CD4-positive, alpha-beta memory T cell (primary cell): ENCODE results near the gene IGSF3. TPM values are rescaled to one million over a fixed set of nuclear protein-coding genes. Genes with fewer than 3 reads are reported as not detected.
A peak's percentile ranks its signal among the peaks of the same experiment; 100 is the strongest.

Experiments used
- CTCF ChIA-PET: fragments of 350-600 bp; sonication (Branson Sonifier 250); formaldehyde crosslinking; loops from one replicate; lab custom pipeline; 2021; ENCODE audit warnings: inconsistent platforms; ENCODE audit not compliant: partially characterized antibody; lab: Charles Lee
- POLR2A ChIA-PET: fragments of 350-600 bp; sonication (Branson Sonifier 250); formaldehyde crosslinking; loops from one replicate; lab custom pipeline; 2021; ENCODE audit not compliant: partially characterized antibody; lab: Charles Lee
- DNase-seq, 5 donors: peaks; one replicate each; pipeline versions ENCODE4 v3.0.0 to v3.0.0-alpha.2; 2020 to 2022; ENCODE audit warnings: mixed read lengths in 1 of 5
- H3K27ac ChIP-seq: one replicate; pipeline ENCODE4 v1.7.0; 2013; ENCODE audit warnings: low read depth, low read length
- H3K27me3 ChIP-seq: 2 replicates; pipeline ENCODE4 v1.7.0; 2013; ENCODE audit warnings: mild to moderate bottlenecking, low read length, moderate library complexity; ENCODE audit not compliant: insufficient read depth
- H3K36me3 ChIP-seq: 2 replicates; pipeline ENCODE4 v1.7.0; 2013; ENCODE audit warnings: mild to moderate bottlenecking, low read length, moderate library complexity; ENCODE audit not compliant: insufficient read depth
- H3K4me1 ChIP-seq: 2 replicates; pipeline ENCODE4 v1.7.0; 2013; ENCODE audit warnings: mild to moderate bottlenecking, low read length, moderate library complexity; ENCODE audit not compliant: insufficient read depth
- H3K4me3 ChIP-seq, 2 donors: one replicate each; pipeline ENCODE4 v1.7.0; 2013; ENCODE audit warnings: low read length in 2 of 2, mild to moderate bottlenecking in 1 of 2
- H3K9me3 ChIP-seq, 2 donors: one replicate each; pipeline ENCODE4 v1.7.0; 2013; ENCODE audit warnings: low read length in 2 of 2, control low read depth in 1 of 2; ENCODE audit not compliant: control insufficient read depth in 1 of 2
- H3K27ac Mint-ChIP-seq, 7 donors: one replicate each; pipeline ENCODE4 v1.8.0; 2020 to 2021; ENCODE audit warnings: mixed read lengths in 7 of 7, mild to moderate bottlenecking in 6 of 7, inconsistent platforms in 3 of 7, moderate library complexity in 3 of 7
- H3K27me3 Mint-ChIP-seq, 2 donors: one replicate each; pipeline ENCODE4 v1.8.0; 2020 to 2021; ENCODE audit warnings: mixed read lengths in 2 of 2
- H3K36me3 Mint-ChIP-seq, 2 donors: one replicate each; pipeline ENCODE4 v1.8.0; 2020 to 2021; ENCODE audit warnings: mixed read lengths in 2 of 2, inconsistent platforms in 1 of 2, mild to moderate bottlenecking in 1 of 2
- H3K4me1 Mint-ChIP-seq, 4 donors: one replicate each; pipeline ENCODE4 v1.8.0; 2020 to 2021; ENCODE audit warnings: mixed read lengths in 4 of 4, mild to moderate bottlenecking in 1 of 4
- H3K4me3 Mint-ChIP-seq, 8 donors: one replicate each; pipeline ENCODE4 v1.8.0; 2020 to 2021; ENCODE audit warnings: mixed read lengths in 8 of 8, mild to moderate bottlenecking in 7 of 8, moderate library complexity in 6 of 8, inconsistent platforms in 3 of 8
- H3K9me3 Mint-ChIP-seq, 8 donors: one replicate each; pipeline ENCODE4 v1.8.0; 2020 to 2021; ENCODE audit warnings: mixed read lengths in 8 of 8, mild to moderate bottlenecking in 5 of 8, inconsistent platforms in 3 of 8, moderate library complexity in 1 of 8
- intact Hi-C: fragments of 100-400 bp; cut with micrococcal nuclease; formaldehyde crosslinking; loops from one replicate; pipeline ENCODE4 v1.15.1; 2023
- polyA plus RNA-seq, 2 donors: library from polyadenylated mRNA; unstranded; fragments of 300-500 nt; fragmentation: Illumina TruSeq; gene quantifications; one replicate each; pipeline ENCODE4 v1.2.3, GENCODE V29; 2021
- total RNA-seq, 2 experiments: library from RNA; stranded (reverse); gene quantifications; one replicate each; pipeline ENCODE4 v1.2.3, GENCODE V29; 2021

Gene IGSF3
- total and polyA plus RNA-seq, 4 experiments from 2014 or later = 0.06 TPM; not detected in 3

DNA sequence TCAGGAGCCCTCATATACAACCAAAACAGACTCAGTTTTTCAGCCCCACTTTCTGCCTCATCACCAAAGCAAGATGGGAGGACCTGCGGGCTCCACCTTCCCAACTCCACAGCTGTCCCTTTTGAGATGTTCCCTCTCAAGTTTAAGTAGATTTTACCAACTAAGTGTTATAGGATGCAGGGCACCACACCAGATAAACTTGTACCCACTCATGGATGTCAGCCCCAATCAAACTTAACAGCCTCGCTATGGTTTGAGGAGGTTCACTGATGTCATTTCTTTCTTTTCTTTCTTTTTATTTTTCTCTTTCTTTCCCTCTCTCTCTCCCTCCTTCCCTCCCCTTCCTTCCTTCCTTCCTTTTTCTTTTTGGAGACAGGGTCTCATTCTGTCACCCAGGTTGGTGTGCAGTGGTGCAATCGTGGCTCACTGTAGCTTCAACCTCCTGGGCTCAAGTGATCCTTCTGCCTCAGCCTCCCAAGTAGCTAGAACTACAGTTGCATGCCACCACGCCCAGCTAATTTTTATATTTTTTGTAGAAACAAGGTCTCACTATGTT is 110.1 kb downstream of the IGSF3 start:
- H3K4me3 Mint-ChIP-seq = peak overlapping the region in 7 of 8 donors; percentile 25 to 72 (median 46)
- Histone ChIP-seq H3K27me3 (no peaks in the 10 kb centered on the region), H3K36me3 (no peaks in the 10 kb centered on the region), H3K4me1 (peaks cover 85% of the 10 kb centered on the region), H3K27ac (peak overlapping the region; percentile 53), H3K9me3 (no peaks in the 10 kb centered on the region), H3K4me3 (no peak overlapping the region)
- peak overlapping the region; percentile 76 to 99 (median 88) for H3K27ac Mint-ChIP-seq
- peaks cover 2 to 4% of the 10 kb centered on the region in 2 donors for H3K36me3 Mint-ChIP-seq
- CTCF ChIA-PET = interaction anchor here (0.9 to 2.9 kb wide), 10 partner anchors 12 to 418 kb away, joined by 3 to 15 read pairs (median 4); no protein-coding TSS in a partner anchor
- POLR2A ChIA-PET = interaction anchor here (0.6 to 3.8 kb wide), 11 partner anchors 11 to 499 kb away, joined by 3 to 29 read pairs (median 4); partner anchors contain the start of gene CD58
- peaks cover 61 to 88% (median 75%) of the 10 kb centered on the region in 4 donors for H3K4me1 Mint-ChIP-seq
- H3K27me3 Mint-ChIP-seq = no peaks in the 10 kb centered on the region
- H3K9me3 Mint-ChIP-seq = peaks cover 0 to 2% (median 0%) of the 10 kb centered on the region in 8 donors
- intact Hi-C loops = loop anchor here (2.0 kb wide), 1 partner anchor 19 kb away; no protein-coding TSS in a partner anchor
- no peak for DNase-seq

DNA sequence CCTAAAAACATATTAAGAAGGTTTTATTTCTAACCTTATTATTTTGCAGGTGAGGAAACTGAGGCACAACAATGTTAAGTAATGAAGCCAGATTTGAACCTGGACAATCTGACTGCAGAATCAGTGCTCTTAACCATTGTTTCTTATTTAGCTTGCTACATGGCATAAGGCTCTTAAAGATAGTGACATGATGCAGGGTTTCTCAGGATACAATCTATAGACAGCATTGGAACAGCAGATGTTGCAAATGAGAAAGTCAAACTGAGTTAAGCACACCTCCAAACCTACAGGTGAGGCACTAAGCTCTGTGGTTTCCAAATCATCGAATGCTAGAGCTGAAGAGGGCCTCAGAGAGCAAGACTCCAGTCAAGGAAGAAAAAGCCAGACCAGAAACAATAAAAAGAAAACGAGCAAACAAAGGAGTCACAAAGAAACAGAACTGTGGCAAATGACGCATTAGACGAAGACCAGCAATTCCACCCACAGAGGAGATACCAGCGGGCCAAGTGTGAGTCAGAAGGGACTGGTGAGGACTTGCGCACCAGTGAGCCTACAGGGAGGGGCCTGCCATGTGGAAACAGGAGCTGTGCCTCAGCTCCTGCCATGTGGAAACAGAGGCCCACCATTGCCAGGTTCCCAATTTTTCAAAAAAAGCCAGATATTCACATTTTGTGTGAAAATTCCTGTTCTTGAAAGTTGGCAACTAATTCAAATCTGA is 111.1 kb downstream of the IGSF3 start:
- H3K27ac Mint-ChIP-seq = peak overlapping the region; percentile 79 to 99 (median 88)
- peak overlapping the region; percentile 53 for H3K27ac ChIP-seq
- intact Hi-C loops = loop anchor here (1.0 to 2.0 kb wide), 4 partner anchors 12 to 52 kb away; no protein-coding TSS in a partner anchor
- H3K36me3 Mint-ChIP-seq = peaks cover 0 to 3% of the 10 kb centered on the region in 2 donors
- ChIA-PET POLR2A (interaction anchor here (0.6 to 3.8 kb wide), 11 partner anchors 12 to 168 kb away, joined by 3 to 29 read pairs (median 4); partner anchors contain the start of gene CD58), CTCF (interaction anchor here (0.9 to 2.9 kb wide), 10 partner anchors 12 to 417 kb away, joined by 3 to 15 read pairs (median 4); no protein-coding TSS in a partner anchor)
- H3K27me3 ChIP-seq = no peaks in the 10 kb centered on the region
- H3K36me3 ChIP-seq = no peaks in the 10 kb centered on the region
- H3K4me3 Mint-ChIP-seq = peak overlapping the region; percentile 14 to 74 (median 48)
- H3K4me1 Mint-ChIP-seq = peaks cover 60 to 87% (median 75%) of the 10 kb centered on the region in 4 donors
- no peak overlapping the region for H3K4me3 ChIP-seq
- peaks cover 77% of the 10 kb centered on the region for H3K4me1 ChIP-seq
- no peaks in the 10 kb centered on the region for H3K9me3 ChIP-seq
- no peaks in the 10 kb centered on the region for H3K27me3 Mint-ChIP-seq
- no peaks in the 10 kb centered on the region for H3K9me3 Mint-ChIP-seq
- peak; percentile 68 to 92 (median 72) for DNase-seq

DNA sequence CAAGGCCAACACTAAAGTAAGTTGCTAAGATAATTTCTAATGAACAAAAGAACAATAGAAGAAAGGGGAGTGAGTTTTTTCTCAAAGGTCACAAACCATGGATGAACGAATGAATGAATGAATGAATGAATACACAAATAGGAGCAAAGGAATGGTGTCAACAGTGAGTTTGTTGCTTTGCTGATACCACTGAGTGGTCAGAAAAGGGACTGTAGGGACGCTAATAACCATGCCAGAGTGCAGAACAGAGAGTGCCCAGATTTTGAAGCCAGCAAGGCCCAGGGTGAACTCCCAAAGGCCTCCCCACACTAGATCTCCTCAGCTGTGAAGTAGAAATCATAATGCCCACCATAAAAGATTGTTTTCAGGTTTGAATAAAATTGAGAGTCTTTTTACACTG is 112.6 kb downstream of the IGSF3 start:
- no peaks in the 10 kb centered on the region for H3K36me3 ChIP-seq
- H3K27me3 ChIP-seq = no peaks in the 10 kb centered on the region
- POLR2A ChIA-PET = no interaction called here
- no peak overlapping the region for H3K27ac ChIP-seq
- Mint-ChIP-seq H3K4me1 (peaks cover 60 to 87% (median 73%) of the 10 kb centered on the region in 4 donors), H3K36me3 (peaks cover 0 to 5% of the 10 kb centered on the region in 2 donors), H3K9me3 (no peaks in the 10 kb centered on the region), H3K27me3 (no peaks in the 10 kb centered on the region), H3K27ac (peak overlapping the region; percentile 50 to 93 (median 69)), H3K4me3 (peak overlapping the region in 1 of 8 donors; percentile 31)
- no peak for DNase-seq
- H3K4me3 ChIP-seq = no peak overlapping the region
- intact Hi-C loops = no loop called here
- H3K9me3 ChIP-seq = no peaks in the 10 kb centered on the region
- CTCF ChIA-PET = no interaction called here
- H3K4me1 ChIP-seq = peaks cover 73% of the 10 kb centered on the region

DNA sequence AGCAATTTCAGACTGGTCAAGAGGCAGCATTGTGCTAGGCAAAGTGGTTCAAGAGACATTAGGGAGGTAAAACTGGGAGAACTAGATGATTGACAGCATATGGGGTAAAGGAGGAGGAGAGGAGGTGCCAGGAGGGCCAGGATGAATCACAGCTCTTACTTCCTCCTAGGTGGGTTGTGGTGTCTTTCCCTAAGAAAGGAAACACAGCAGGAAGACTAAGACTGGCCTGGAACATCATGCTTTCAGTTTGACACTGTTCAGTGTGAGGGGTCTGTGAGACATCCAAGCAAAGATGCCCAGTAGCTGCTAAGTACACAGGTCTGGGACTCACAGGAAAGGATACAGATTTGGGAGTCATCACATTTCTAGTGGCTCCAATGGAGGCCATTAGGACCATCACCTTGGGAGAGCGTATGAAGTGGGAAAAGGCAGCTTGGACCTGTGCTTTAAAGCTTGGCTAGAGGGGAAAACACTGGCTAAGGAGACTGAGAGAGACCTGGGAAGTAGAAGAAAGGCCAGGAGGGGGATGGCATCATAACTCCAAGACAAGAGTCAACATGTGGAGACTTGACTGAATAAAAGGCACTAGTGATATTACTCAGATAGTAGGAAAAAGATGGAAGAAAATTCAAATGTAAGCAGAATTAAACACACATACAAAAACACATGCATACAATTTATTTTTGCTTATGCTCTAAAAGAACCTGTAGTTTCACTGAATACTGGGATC is 114.0 kb downstream of the IGSF3 start:
- Histone ChIP-seq H3K27ac (no peak overlapping the region), H3K27me3 (no peaks in the 10 kb centered on the region), H3K4me3 (no peak overlapping the region), H3K4me1 (peaks cover 66% of the 10 kb centered on the region), H3K9me3 (no peaks in the 10 kb centered on the region), H3K36me3 (no peaks in the 10 kb centered on the region)
- intact Hi-C loops = no loop called here
- no peak for DNase-seq
- H3K27me3 Mint-ChIP-seq = no peaks in the 10 kb centered on the region
- H3K36me3 Mint-ChIP-seq = peaks cover 0 to 5% of the 10 kb centered on the region in 2 donors
- CTCF ChIA-PET = interaction anchor here (1.3 to 1.5 kb wide), 2 partner anchors 12 to 54 kb away, joined by 3 to 4 read pairs; no protein-coding TSS in a partner anchor
- POLR2A ChIA-PET = no interaction called here
- peaks cover 59 to 85% (median 69%) of the 10 kb centered on the region in 4 donors for H3K4me1 Mint-ChIP-seq
- H3K27ac Mint-ChIP-seq = peak overlapping the region; percentile 14 to 83 (median 26)
- no peaks in the 10 kb centered on the region for H3K9me3 Mint-ChIP-seq
- H3K4me3 Mint-ChIP-seq = peak overlapping the region in 6 of 8 donors; percentile 7 to 47 (median 30)

DNA sequence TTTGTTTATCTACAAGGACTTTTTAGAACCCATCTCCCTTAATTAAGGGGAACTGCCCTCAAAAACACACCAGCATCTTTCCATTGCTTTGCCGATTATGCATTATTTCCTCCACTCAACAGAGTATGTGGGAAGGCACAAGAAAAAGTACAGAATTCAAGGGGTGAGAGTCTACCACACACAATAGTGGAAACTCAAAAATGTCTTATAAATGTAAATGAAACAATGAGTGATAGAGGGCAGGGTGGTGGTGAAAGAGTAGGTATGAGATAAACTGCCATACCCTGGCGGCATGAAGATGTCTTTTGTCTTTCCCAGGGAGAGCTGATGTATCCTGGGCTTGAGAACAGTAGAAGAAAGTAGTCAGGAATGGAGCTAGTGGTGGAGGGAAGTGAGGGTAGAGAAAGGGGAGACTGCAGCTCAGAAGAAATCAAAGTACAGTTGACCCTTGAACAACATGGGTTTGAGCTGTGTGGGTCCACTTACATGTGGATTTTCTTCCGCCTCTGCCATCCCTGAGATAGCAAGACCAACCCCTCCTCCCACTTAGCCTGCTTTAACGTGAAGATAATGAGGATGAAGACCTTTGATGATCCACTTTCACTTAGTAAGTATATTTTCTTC is 121.1 kb downstream of the IGSF3 start:
- DNase-seq = no peak
- H3K4me1 ChIP-seq = peaks cover 44% of the 10 kb centered on the region
- H3K4me3 Mint-ChIP-seq = peak overlapping the region in 1 of 8 donors; percentile 41
- intact Hi-C loops = no loop called here
- peak overlapping the region in 5 of 7 donors; percentile 2 to 64 (median 23) for H3K27ac Mint-ChIP-seq
- H3K27me3 Mint-ChIP-seq = no peaks in the 10 kb centered on the region
- no peaks in the 10 kb centered on the region for H3K27me3 ChIP-seq
- no peak overlapping the region for H3K27ac ChIP-seq
- H3K36me3 Mint-ChIP-seq = peaks cover 33 to 40% of the 10 kb centered on the region in 2 donors
- peaks cover 54 to 80% (median 66%) of the 10 kb centered on the region in 4 donors for H3K4me1 Mint-ChIP-seq
- ChIA-PET CTCF (interaction anchor here (0.6 to 0.9 kb wide), 2 partner anchors 44 to 407 kb away, joined by 3 read pairs; no protein-coding TSS in a partner anchor), POLR2A (no interaction called here)
- H3K9me3 Mint-ChIP-seq = peaks cover 0 to 1% (median 0%) of the 10 kb centered on the region in 8 donors
- no peaks in the 10 kb centered on the region for H3K9me3 ChIP-seq
- no peak overlapping the region for H3K4me3 ChIP-seq
- H3K36me3 ChIP-seq = peaks cover 13% of the 10 kb centered on the region

DNA sequence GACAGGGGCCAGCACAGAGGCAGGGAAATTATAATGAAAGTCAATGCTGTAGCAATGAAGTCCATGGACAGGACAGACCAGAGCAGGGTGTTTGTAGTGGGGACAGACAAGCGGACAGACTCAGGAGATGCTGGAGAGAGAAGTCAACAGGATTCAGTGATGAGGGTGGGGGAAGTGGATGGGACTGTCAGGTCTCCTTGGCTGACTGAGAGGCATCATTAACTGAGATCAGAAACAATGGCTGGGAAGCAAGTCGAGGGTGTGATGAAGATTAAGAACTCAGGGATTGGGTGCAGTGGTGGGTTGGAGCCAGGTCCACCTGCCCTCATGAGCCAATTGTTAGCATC is 122.2 kb downstream of the IGSF3 start:
- Histone ChIP-seq H3K27ac (no peak overlapping the region), H3K9me3 (no peaks in the 10 kb centered on the region), H3K4me3 (no peak overlapping the region), H3K36me3 (peaks cover 13% of the 10 kb centered on the region), H3K27me3 (no peaks in the 10 kb centered on the region), H3K4me1 (peaks cover 48% of the 10 kb centered on the region)
- peak overlapping the region in 2 of 8 donors; percentile 47 to 65 for H3K4me3 Mint-ChIP-seq
- POLR2A ChIA-PET = interaction anchor here (0.5 kb wide), 1 partner anchor 179 kb away, joined by 3 read pairs; no protein-coding TSS in a partner anchor
- H3K27ac Mint-ChIP-seq = peak overlapping the region in 6 of 7 donors; percentile 32 to 88 (median 62)
- CTCF ChIA-PET = interaction anchor here (1.0 to 1.5 kb wide), 2 partner anchors 11 to 29 kb away, joined by 3 to 5 read pairs; no protein-coding TSS in a partner anchor
- H3K4me1 Mint-ChIP-seq = peaks cover 49 to 76% (median 61%) of the 10 kb centered on the region in 4 donors
- H3K9me3 Mint-ChIP-seq = peaks cover 0 to 1% (median 0%) of the 10 kb centered on the region in 8 donors
- H3K27me3 Mint-ChIP-seq = no peaks in the 10 kb centered on the region
- no peak for DNase-seq
- peaks cover 39 to 44% of the 10 kb centered on the region in 2 donors for H3K36me3 Mint-ChIP-seq
- intact Hi-C loops = no loop called here
